Nephron progenitor cell (in vitro differentiated cells): Measurements from ENCODE around the gene GNAI2.

Source experiments
- DNase-seq: peaks from one replicate; pipeline ENCODE4 v3.0.0; 2021
- H3K27ac Mint-ChIP-seq: 2 replicates; pipeline ENCODE4 v1.8.0; 2021; ENCODE audit warnings: mild to moderate bottlenecking, moderate library complexity, mixed read lengths
- H3K27me3 Mint-ChIP-seq: 2 replicates; pipeline ENCODE4 v1.8.0; 2021; ENCODE audit warnings: mild to moderate bottlenecking, low read depth, mixed read lengths; ENCODE audit not compliant: poor library complexity
- H3K36me3 Mint-ChIP-seq: 2 replicates; pipeline ENCODE4 v1.8.0; 2021; ENCODE audit warnings: low read depth, mixed read lengths
- H3K4me1 Mint-ChIP-seq: 2 replicates; pipeline ENCODE4 v1.8.0; 2021; ENCODE audit warnings: mixed read lengths
- H3K4me3 Mint-ChIP-seq: 2 replicates; pipeline ENCODE4 v1.8.0; 2021; ENCODE audit warnings: mild to moderate bottlenecking, moderate library complexity, mixed read lengths
- H3K9me3 Mint-ChIP-seq: 2 replicates; pipeline ENCODE4 v1.8.0; 2021; ENCODE audit warnings: mild to moderate bottlenecking, moderate library complexity, mixed read lengths
- TF ChIP-seq, protein P1 (sequence below): fragments of 200-600 bp; sonication (generic); IDR thresholded peaks from 2 replicates; pipeline ENCODE4 v1.5.0; 2021; ENCODE audit warnings: antibody characterized with exemption

Gene GNAI2

GRCh38 chr3:50274371-50275104 lies 38.5 kb downstream of the GNAI2 start:
- peak; percentile 70 for DNase-seq
- no peak overlapping the region for H3K27ac Mint-ChIP-seq
- peak overlapping the region; percentile 77 for H3K4me3 Mint-ChIP-seq
- no peaks in the 10 kb centered on the region for H3K36me3 Mint-ChIP-seq
- no peaks in the 10 kb centered on the region for H3K9me3 Mint-ChIP-seq
- H3K27me3 Mint-ChIP-seq = peaks cover 40% of the 10 kb centered on the region
- peaks cover 61% of the 10 kb centered on the region for H3K4me1 Mint-ChIP-seq
- TF ChIP-seq, protein P1, sequence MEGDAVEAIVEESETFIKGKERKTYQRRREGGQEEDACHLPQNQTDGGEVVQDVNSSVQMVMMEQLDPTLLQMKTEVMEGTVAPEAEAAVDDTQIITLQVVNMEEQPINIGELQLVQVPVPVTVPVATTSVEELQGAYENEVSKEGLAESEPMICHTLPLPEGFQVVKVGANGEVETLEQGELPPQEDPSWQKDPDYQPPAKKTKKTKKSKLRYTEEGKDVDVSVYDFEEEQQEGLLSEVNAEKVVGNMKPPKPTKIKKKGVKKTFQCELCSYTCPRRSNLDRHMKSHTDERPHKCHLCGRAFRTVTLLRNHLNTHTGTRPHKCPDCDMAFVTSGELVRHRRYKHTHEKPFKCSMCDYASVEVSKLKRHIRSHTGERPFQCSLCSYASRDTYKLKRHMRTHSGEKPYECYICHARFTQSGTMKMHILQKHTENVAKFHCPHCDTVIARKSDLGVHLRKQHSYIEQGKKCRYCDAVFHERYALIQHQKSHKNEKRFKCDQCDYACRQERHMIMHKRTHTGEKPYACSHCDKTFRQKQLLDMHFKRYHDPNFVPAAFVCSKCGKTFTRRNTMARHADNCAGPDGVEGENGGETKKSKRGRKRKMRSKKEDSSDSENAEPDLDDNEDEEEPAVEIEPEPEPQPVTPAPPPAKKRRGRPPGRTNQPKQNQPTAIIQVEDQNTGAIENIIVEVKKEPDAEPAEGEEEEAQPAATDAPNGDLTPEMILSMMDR = peak; percentile 63

- H3K27me3 Mint-ChIP-seq = peaks cover 40% of the 10 kb centered on the region
These were observed 39.4 kb downstream of the GNAI2 start for GRCh38 chr3:50275141-50275995.

GRCh38 chr3:50275996-50276761 lies 40.2 kb downstream of the GNAI2 start:
- TF ChIP-seq, protein P1 = no peak
- Mint-ChIP-seq H3K4me3 (peak overlapping the region; percentile 77), H3K36me3 (no peaks in the 10 kb centered on the region), H3K4me1 (peaks cover 48% of the 10 kb centered on the region), H3K27me3 (peaks cover 40% of the 10 kb centered on the region), H3K27ac (no peak overlapping the region), H3K9me3 (no peaks in the 10 kb centered on the region)
- no peak for DNase-seq

More at GRCh38 chr3:50275141-50275995, 39.4 kb downstream of the GNAI2 start:
- Mint-ChIP-seq H3K9me3 (no peaks in the 10 kb centered on the region), H3K36me3 (no peaks in the 10 kb centered on the region), H3K4me3 (peak overlapping the region; percentile 77), H3K4me1 (peaks cover 54% of the 10 kb centered on the region), H3K27ac (no peak overlapping the region)
- peak; percentile 77 for DNase-seq
- TF ChIP-seq, protein P1 = no peak

- Mint-ChIP-seq H3K4me3 (no peak overlapping the region), H3K27ac (no peak overlapping the region), H3K36me3 (no peaks in the 10 kb centered on the region), H3K27me3 (peaks cover 37% of the 10 kb centered on the region), H3K9me3 (no peaks in the 10 kb centered on the region), H3K4me1 (peaks cover 43% of the 10 kb centered on the region)
- TF ChIP-seq, protein P1 = no peak
- DNase-seq = no peak
These were observed 40.7 kb downstream of the GNAI2 start for GRCh38 chr3:50276762-50277101.

DNA sequence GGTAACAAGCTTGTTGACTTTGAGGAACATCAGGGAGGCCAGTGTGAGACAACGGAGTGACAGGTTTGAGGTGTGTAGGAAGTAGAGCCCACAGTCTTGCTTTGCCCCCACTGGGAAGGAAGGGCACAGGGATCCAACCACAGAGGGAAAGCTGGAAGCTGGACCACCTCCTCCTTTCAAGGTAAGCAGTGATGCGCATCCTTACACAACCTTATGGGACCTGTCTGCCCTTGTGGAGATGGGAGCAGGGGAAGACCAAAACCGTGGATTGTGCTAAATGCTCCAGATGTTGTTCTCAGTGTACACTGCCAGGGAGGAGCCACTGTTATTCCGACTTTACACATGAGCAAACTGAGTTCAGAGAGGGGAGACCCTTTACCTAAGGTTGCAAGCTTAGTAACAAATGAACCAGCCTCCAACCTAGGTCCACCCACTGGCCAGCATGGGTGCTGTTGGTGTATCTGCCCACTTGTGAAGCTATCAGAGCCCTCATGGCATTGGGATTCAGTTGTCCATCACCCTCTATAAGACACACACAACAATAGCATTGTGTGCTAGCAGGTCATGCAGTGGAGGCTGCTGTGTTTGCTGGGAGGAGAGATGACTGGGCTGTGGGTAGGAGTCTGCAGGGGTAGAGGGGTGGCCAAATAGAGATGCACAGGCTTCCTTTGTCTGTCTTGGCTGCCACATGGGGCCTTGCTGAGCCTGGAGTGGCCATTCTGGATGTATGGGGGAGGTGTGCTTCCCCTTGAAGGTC lies 42.3 kb downstream of the GNAI2 start:
- Mint-ChIP-seq H3K36me3 (no peaks in the 10 kb centered on the region), H3K4me3 (no peak overlapping the region), H3K27me3 (peaks cover 30% of the 10 kb centered on the region), H3K4me1 (peaks cover 31% of the 10 kb centered on the region), H3K27ac (no peak overlapping the region), H3K9me3 (no peaks in the 10 kb centered on the region)
- DNase-seq = no peak
- TF ChIP-seq, protein P1 = no peak
